NCI-H345 treated with DMSO at 0.1 percent for 48 hours (cell line): ENCODE measurements around the gene KCTD5.

Experiments
- DNase-seq: peaks from one replicate; lab custom pipeline; 2025; ENCODE audit not compliant: unreplicated experiment; lab: John Stamatoyannopoulos, UW

The KCTD5 gene

DNA sequence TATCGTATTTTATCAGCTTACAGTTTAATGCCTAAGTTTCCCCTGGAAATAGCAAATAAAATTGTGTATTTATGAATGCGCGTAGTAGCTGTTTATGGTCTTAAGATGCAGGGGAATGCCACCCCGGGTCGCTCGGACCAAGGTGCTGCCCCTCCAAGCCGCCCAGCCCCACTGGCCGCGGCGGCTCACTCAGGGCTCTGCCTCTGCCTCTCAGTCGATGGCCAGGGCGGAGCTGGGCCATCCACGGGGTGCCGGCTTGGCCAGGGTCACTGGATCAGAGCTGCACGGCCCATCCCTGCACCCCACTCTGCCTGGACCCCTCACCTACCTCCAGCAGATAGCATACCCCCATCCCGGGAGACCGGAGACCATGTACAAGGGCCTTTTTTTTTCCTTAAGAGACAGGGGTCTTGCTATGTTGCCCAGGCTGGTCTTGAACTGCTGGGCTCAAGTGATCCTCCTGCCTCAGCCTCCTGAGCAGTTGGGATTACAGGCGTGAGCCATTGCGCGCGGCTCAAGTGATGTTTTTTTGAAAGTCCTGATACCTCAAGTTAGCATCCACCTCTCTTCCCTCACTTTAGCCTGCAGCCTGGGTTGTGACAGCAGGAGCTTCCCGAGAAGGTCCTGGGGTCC is 26.7 kb downstream of the KCTD5 start:
- no peak for DNase-seq

DNA sequence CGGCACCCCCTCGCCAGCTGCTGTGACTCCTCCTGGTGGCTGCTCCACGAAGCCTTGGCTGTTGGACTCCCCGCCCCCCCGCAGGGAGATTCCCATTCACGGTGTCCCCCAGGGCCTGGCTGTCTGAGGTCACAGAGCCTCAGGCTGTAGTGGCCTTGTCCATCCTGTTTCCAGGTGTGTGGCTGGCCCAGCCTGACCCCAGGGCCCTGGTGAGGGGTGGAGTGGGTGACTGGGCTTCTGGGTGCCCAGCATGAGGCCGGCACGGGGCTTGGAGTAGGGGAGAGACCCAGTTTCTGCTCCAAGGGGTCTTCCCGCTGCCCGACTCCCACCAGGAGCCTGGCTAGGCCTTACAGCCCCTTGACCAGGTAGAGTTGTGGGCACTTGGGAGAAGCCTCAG is 27.3 kb downstream of the KCTD5 start:
- DNase-seq: no peak

DNA sequence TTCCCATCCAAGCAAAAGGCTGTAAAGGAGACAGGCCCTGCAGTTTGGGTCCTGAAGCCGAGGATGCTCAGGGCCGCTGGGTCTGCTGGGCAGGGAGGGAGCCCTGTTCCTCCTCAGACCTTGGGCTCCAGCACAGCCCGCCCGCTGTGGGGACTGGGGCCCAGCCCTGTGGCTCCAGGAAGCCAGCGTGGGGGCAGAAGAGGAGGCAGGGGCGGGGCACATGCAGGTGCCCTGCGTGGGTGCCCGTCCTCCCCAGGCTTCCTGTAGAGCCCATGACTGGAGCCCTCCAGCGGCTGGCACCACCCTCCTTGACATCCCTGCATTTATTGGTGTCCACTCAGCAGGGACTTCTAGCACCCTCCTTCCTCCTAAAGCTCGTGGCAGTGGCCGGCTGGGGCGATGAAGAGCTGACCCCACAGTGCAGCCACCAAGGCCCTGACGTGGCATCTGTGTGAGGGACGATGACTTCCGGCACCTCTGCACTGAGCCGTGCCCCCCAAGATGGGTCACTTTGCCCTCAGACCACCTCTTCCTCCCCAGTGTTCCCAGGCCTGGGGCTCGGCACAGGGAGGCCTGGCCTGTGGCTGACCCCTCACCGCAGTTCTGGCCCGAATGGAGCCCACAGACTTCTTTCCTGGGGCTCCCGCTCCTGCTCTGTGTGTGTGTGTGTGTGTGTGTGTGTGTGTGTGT is 27.8 kb downstream of the KCTD5 start:
- no peak for DNase-seq

DNA sequence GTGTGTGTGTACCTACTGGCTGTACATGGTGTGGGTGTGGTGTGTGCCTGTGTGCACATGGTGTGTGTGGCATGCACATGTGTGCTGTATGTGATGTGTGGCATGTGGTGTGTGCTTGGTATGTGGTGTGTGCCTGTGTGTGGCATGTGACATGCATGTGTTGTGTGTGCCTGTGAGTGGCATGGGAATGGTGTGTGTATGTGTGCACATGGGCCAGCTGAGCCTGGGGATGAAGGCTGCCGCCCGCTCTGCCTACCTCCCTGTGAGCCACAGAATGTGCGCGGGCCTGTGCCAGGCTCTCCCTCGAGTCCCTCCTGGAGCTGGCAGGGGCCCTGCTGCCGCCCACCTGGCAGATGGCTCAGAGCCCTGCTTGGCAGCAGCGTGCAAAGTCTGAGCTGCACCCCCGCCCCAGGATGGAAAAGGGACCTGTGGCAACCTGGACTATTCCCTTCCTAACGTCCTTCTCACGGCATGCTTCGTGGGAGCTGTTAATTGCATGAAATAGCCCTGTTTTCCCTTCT is 28.4 kb downstream of the KCTD5 start:
- DNase-seq: no peak

DNA sequence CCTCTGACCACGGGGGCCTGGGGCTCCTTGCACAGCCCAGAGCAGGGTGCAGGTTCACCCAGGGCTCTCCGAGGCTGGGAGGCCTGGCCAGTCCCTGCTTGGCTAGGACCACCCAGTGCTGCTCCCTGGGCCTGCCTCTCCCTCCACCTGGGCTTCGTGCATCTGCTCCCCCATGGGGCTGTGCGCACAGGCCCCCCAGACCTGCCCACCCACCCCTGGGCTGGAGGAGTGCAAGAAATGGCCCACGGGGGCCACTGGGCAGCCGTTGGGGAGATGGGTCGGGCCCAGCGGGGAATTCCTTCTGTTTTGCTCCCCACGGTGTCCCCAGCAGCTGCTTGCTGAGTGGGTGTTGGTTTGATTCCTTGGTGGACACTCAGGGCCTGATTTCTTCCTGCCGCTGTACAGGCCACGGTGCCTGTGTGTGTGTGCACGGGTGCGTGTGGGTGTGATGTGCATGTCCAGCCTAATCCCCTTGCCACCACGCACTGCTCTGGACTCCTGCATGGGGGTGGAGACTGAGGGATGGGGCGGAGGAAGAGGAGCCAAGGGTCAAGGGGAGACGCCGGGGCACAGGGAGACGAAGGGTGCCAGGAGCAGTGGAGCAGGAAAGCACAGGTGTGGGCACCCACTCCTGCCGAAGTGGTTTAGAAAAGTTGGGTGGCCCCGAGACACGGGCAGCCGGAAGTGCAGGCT is 29.2 kb downstream of the KCTD5 start:
- DNase-seq: no peak

DNA sequence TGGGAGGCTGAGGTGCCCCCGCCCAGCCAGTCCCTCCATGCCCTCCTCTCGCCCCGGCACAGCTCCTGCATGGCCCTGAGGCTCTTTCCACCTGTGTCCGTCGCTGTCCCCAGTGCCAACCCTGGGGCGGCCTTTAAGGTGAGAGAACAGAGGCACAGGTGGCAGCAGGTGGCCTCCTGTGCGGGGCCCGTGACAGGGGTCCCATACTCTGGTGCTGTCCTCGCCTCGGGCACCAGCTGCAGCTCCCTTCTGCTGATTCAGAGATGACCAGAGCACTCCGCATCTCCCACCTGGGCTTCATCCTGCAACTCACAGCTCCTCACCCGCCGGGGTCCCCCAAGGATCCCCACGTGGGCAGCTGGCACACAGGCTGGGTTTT is 29.7 kb downstream of the KCTD5 start:
- no peak for DNase-seq

DNA sequence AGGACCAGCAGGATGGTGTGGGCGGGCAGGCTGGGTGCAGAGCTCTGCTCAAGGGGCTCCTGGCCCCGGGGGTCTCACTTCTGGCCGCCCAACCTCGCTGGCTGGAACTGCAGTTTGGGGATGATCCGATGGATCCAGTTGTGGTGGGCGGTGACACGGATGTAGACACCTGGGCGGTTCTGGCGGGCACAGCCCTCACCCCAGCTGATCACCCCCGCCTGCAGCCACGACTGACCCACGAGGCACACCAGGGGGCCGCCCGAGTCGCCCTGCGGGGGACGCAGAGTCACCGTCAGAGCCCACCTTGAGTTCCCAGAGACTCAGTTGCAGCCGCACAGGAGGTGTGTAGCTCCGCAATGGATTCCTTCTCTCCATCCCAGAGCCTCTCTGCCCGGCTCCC is 30.2 kb downstream of the KCTD5 start:
- no peak for DNase-seq

DNA sequence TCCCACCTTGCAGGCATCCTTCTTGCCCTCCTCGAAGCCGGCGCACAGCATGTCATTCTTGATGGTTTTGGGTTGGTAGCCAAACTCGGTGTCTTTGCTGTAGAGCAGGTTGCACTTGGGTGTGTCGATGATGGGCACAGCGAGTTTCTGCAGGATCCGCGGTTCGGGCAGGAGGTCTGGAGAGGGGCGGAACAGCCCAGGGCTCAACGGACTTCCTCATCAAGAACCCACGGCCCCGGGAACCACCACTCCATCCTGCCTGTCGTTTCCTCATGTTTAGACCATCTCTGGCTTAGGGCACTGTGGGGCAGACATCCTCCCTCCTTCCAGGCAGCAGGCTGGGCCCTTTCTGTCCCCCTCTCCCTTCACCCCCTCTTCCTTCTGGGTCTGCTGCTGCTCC is 31.2 kb downstream of the KCTD5 start:
- no peak for DNase-seq

DNA sequence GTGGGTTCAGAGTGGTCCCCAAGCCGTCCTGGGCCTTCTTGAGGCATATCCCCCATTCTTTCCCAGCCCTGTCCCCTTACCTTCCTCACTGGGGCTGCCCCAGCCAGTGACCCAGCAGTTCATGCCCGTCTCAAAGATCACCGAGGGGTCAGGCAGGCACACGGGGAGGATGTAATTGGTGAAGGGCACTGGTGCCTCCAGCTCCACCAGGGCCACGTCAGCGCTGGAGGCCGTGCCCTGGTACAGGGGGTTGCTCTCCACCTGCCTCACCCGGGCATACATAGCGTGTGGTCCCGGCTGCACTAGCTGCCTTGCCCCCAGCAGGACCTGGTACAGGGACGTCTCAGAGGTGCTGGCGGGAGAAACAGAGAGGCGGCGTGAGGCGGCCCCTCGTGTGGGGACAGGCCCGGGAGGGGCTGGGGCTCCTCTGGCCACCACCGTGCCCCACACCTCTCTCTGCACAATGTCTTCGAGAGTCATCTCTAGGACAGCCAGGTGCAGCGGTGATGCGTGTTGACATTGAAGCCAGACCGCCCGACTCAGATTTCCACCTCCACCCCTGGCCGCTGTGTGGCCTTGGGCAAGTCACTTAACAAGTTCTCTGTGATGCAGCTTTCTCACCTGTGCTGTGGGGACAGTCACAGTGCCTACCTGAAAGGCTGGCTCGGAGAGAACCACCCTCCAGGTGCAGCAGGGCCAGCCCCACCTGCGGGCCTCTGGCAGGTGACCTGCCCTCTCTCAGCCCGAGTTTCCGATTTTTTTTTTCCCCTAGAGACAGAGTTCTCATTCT is 31.9 kb downstream of the KCTD5 start:
- no peak for DNase-seq

DNA sequence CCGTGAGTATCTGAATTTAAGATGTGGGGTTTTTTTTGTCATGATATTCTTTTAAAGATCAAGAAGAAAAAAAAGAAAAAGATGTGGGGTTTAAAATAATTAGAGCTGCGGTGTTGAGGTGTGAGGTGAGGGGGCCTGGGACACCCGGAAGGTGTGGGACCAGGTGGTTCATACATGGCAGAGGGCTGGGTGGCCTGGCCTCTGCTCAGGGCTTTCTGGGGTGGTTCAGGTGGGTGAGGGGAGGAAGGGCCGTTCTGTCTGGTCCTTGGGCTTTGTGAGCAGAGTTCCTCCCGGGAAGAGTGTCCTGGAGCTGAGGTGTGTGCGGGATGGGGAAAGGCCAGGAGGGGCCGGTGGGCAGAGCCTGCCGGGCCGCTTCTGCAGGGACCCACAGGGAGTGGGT is 32.7 kb downstream of the KCTD5 start:
- no peak for DNase-seq

DNA sequence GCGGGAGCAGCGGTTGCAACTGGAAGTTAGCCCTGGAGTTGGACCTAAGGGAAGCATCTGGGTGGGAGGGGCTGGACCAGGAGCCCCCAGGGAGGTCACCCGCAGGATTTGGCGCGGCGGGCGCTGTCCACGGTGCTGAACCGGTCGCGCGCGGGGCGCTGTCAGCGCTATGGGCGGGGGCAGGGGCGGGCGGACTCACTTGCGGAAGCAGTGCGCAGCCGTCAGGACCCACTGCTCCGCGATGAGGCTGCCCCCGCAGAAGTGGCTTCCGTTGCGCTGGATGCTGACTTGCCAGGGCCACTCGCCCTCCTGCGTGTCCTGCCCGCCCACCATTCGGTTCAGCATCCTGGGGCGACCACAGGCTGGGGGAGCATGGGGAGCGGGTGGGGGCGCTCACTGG is 33.2 kb downstream of the KCTD5 start:
- no peak for DNase-seq

DNA sequence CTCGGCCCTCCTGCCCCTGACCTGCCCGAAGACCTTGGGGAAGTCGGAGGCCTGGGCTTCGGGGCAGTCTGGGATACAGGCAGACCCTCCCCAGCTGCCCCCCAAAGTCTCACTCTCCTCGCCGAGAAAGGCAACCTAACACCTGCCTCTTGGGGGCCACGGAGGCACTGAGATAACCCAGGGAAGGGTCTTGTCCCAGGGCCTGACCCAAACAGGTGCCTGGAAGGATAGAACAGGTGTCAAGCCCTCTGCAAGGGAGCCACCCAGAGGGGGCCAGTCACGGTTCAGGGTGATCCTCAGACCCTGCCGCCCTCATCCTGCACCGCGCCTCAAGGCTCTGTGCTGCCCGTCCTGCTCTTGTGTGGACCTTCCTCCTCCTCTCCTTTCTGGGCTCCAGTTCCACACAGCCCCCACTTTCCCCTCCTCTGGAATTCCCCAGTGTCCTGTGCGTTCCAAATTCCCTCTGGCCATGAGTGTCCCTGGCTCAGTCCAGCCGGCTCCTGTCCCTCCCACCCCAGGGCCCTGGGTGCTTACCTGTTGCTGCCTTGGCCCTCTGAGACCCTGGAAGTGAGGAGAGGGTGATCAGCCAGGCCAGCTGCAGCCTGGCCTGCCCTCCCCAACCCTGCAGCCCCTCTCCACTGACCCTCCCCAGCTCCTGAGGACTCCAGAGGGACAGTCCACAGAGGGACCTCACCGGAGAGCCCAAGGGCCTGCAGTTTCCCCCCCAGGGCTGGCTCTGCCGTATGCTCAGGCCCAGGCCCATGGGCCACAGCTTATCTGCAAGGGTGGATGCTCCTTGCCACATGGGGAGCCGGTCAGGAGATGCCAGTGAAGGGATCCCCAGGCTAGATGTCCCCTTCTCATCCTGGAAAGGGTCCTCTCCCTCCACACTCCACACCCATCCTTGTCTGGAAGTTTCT is 33.9 kb downstream of the KCTD5 start:
- DNase-seq: no peak

DNA sequence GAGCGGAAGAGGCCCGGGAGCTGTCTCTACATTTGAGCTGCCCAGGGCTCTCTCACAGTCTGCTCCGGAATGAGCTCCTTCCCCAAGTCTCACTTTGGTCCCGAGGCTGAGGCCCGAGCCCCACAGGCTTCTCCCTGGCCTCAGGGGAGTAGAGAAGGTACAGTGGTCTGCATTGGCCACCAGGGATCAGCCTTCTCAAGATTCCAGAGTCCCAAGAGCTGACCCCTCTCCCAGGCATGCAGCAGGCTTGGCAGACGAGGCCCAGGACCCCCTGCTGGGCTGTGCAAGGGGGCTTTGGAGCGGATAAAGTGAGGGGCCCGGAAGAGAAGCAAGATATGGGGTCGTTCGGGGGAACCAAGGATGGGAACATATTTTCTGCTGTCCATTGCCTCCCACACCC is 34.6 kb downstream of the KCTD5 start:
- DNase-seq: no peak

DNA sequence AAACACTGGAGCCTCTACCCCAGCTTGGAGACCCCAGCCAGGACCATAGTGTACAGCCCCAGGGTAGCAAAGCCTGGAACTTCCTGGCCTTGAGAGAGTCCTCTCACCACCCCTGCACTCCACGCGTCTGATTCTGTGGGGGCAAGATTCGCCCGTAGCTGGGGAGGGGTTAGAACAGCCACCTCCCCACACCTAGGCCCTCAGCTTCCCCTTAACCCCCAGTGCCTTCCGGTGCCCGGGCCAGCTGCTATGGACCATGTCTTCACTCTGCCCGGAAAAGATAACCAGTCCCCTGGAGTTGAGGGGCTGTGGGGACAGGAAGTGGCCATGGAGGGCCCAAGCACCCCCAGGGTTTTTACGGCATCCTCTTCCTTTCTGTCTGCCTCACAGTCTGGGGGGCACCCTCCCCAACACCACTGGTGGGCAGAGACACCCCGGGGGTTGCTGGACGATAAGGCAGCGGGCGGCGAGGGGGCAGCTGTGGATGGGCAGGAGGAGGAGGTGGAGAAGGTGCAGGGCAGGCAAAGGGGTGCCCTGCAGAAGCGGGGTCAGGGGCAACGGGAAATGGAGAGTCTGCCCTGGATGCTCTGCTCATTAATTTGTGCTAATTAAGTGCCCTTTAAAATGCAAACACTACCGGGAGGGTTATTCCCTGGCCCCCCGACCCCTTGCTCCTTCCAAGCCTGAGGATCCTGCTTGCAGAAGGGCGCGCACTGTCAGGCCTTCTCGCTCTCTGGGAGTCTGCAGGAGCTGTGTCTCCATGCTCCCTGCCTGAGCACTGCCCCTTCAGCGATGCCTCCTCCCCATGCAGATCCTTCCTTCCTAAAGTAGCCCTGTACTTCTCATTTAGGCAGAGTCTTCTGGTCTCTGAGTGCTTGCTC is 35.3 kb downstream of the KCTD5 start:
- DNase-seq: no peak

DNA sequence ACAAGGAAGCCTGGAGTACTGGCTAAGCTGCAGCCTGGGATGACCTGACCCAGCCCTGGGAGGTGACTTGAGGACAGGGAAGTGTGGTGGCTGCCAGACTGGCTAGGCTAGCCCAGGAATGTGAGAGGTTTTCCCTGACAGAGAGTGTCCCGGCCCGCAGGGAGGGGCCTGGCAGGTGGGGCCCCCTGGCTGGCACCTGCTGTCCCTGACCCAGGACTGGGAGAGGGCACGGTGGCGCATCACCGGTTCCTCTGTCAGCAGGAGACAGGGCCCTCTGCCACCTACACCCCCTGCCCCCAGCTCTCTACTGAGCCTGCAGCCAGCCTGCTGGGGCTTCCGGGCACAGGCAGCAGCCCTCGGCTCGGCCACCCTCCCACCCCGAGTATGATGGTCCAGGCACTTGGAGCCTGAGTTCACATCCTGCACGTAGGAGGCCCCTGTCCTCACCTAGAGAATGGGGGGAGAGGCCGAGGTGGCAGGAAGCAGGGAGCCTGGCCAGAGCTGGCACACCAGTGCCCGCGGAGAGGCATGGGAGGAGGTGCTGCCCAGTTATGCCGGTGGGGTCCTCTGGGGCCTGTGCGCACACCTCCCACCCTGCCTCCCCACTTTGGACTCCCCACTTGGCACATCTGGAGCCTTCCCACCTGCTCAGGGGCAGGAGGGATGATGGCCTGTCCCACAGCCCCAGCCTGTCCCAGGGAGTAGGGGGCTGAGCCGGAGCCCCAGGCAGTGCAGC is 37.2 kb downstream of the KCTD5 start:
- no peak for DNase-seq

DNA sequence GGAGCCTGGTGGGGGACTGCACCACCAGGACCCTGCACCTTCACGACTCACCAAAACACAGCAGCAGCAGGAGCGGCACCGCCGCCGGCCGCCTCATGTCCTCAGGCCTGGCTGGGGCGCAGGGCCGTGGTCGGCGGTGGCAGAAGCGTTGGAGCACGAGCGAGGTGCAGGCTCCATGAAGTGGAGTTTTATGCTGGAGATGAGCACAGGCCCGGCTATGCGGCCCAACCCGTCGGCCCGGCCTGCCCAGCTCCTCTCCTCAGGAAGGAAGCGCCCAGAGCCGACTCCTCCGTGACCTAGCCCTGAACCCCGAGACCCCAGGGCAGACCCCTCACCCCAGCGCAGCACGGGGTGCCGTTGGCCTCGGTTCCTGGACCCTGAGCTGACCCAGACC is 37.7 kb downstream of the KCTD5 start, which contains the start of gene PRSS27:
PRSS27 (minus strand) TSS at position 161 of the 394 bp plus-strand sequence; CDS start at position 97, 64 bp downstream.
- DNase-seq: no peak

DNA sequence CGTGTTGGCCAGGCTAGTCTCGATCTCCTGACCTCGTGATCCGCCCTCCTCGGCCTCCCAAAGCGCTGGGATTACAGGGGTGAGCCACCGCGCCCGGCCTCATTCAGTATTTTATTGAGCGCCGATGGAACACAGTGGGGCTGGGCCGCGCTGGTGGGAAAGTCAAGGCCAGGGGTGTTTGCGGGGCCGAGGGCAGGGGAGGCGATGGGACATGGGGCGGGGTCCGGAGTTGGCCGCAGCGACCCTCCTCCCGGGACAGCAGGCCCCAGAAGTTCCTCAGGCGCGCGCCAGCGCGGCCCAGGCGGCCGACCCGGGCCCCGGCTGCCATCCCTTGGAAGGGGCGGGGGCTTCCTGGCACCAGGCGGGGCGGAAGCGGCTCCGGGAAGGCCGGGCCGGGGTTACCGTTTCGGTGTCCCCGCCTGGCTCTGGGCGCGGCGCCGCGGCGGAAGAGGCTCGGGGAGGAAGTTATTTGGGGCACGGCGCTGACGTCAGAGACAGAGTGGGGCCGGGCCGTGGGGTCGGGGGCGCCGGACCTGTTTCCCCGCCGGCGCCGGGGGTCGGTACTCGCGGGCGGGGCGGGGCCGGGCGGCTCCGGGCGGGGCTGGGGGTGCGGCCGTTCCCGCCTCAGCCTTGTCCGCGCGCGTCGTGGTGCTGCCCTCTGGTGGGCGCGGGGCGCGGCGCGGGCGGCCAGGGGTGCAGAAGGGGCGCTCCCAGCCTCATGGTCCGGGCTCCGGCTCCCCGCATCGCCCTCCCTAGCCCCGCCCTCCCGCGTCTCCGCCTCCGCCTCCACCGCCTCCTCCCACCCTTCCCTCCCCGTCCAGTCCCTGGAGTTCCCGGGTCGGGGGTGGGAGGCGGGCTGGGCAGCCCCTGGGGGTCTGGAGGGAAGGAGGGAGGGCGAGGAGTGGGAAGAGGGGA is 38.7 kb downstream of the KCTD5 start:
- DNase-seq: peak; percentile 76
